Placental epithelial cell (primary cell): ENCODE results near the gene FAM47E. TPM values are rescaled to one million over a fixed set of nuclear protein-coding genes. Genes with fewer than 3 reads are reported as not detected.

Source experiments
- total RNA-seq: library from RNA; depleted of rRNA; stranded (reverse); fragments of >200 nt; gene quantifications from 2 replicates; pipeline ENCODE4 v1.2.3, GENCODE V29; 2012

FAM47E gene
- 1.4 and 3.1 TPM in 2 replicates for total RNA-seq

DNA sequence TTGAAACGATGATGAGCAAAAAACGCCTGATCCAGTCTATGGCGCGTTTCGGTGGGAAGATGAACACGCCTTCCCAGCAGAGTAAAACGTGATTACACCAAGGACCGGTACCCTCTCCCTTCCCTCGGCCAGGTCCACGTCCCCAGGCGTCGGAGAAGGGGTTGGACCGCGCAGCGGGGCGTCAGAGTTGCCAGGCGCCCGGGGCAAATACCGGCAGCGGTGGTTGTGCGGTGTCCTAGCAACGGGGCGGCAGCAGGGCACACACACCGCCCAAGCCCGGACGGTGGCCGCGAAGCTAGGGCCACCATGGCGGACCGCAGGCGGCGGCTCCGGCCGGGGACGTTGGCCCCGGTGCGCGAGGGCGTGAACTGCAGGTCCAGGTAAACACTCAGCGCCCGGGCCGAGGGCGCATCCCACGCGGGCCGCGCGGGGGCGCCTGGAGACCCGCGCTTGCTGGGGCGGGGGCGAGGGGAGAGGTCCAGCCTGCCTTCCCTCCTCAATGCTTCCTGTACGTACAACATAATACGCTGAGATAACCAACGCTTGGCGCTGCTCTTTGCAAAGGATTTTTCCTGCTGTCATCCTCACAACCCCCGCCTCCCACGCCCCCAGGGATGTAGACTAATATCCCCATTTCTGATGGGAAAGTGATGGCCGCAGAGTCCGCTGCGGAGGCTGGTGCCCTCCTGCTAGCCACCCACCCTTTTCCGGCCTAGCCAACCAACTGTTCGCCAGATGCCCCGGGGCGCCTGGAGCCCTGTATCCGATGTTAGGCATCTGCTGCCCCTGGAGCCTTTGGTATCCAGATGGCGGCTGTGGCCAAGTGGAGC lies at the start of gene FAM47E:
Gene FAM47E (plus strand): TSS at position 281 of the 830 bp plus-strand sequence. CDS start 26 bp downstream, at position 307.

DNA sequence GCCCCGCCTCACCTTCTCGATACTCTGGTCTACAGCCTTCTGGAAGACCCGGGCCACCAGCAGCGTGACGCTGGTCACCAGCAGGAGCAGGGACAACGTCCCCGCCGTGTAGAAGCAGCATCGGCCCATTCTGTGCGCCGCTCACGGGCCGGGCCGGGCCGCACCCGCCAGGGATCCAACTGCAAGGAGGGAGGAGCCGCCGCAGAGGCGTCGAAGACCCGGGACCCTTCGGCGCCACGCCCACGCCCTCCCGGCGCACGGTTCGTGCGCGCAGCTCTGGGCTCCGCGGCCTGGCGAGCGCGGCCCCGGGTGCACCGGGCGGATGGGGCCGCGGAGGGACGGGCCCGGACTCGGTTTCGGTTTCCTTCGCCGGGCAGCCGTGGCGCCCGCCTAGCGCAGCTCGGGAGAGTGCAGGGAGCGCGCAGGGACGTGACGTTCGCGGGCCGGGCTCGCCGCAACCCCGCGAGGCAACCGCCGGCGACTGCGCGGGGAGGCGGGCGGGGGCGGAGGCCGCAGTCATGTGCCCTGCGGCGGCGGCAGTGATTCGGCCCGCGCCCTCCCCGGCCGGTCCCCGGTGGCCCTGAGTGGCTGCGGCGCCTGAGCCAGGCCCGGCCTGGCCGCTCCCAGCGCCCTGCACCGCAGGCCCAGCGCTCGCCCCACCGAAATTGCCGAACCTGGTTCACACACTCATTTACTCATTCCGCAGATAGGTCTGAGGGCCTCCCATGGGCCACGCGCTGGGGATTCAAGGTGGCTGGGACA lies 37.9 kb upstream of the FAM47E start, which contains the start of gene SCARB2:
Gene SCARB2 (minus strand): TSS at position 410 of the 762 bp plus-strand sequence. CDS start 281 bp downstream, at position 129.

GRCh38 chr4:76305971-76306881 lies 54.7 kb downstream of the FAM47E start, which contains the start of gene STBD1:
STBD1 (plus strand) TSS chr4:76306733; CDS start chr4:76306770, 37 bp downstream.

Other genes starting within 250 kb of the FAM47E start
- not detected in 2 replicates for gene CXCL9, start 244.2 kb upstream of the FAM47E start, total RNA-seq
- gene CXCL10, start 228.2 kb upstream of the FAM47E start, total RNA-seq = not detected in 2 replicates
- not detected in 2 replicates for gene CXCL11, start 215.7 kb upstream of the FAM47E start, total RNA-seq
- not detected in 2 replicates for gene ART3, start 177.0 kb upstream of the FAM47E start, total RNA-seq
- 36.9 and 41.2 TPM in 2 replicates for gene NUP54, start 103.3 kb upstream of the FAM47E start, total RNA-seq
- gene SCARB2, start 37.9 kb upstream of the FAM47E start, total RNA-seq = 109 and 113 TPM in 2 replicates
- gene STBD1, start 55.0 kb downstream of the FAM47E start, total RNA-seq = 2.7 and 2.9 TPM in 2 replicates
- gene CCDC158, start 169.4 kb downstream of the FAM47E start, total RNA-seq = under 0.01 and 0.11 TPM in 2 replicates
- 11.4 and 43.4 TPM in 2 replicates for gene SHROOM3, start 183.5 kb downstream of the FAM47E start, total RNA-seq